ENCODE results near the gene CD52.

GRCh38 chr1:26295194-26296138 is 22.3 kb upstream of the CD52 start:
- no peak for TF ChIP-seq RAD51 (IDR thresholded peaks at IDR 0.05; ENCODE audit: borderline replicate concordance)
- no peak for TF ChIP-seq TARDBP (CRISPR knock-in tag; IDR thresholded peaks at IDR 0.05)
- TF ChIP-seq JUND (CRISPR knock-in tag; IDR thresholded peaks at IDR 0.05), result no peak
- no peak for TF ChIP-seq HNRNPL (IDR thresholded peaks at IDR 0.05; ENCODE audit: low read depth, low read length)
- TF ChIP-seq ZFP36L1 (CRISPR knock-in tag; IDR thresholded peaks at IDR 0.05), result no peak
- no peak for TF ChIP-seq TCF7 (IDR thresholded peaks at IDR 0.05; ENCODE audit: low read depth)
- TF ChIP-seq FIP1L1 (IDR thresholded peaks at IDR 0.05; ENCODE audit: borderline replicate concordance, insufficient read depth, low read depth, low read length), result no peak
- TF ChIP-seq GABPB1 (CRISPR knock-in tag; IDR thresholded peaks at IDR 0.05), result no peak

Measured in HepG2 (cell line).